Measurements from ENCODE around the gene PRDM1.

Gene PRDM1

GRCh38 chr6:106142876-106143431 is 56.8 kb downstream of the PRDM1 start:
- no peak for DNase-seq

- no peak for DNase-seq
These were observed 57.5 kb downstream of the PRDM1 start for GRCh38 chr6:106143665-106144064.

GRCh38 chr6:106145144-106145543 is 59.0 kb downstream of the PRDM1 start:
- no peak for DNase-seq

- DNase-seq: peak; percentile 56
These were observed 59.6 kb downstream of the PRDM1 start for GRCh38 chr6:106145741-106146227.

GRCh38 chr6:106146852-106147351 is 60.8 kb downstream of the PRDM1 start:
- DNase-seq: no peak

GRCh38 chr6:106147476-106147875 is 61.3 kb downstream of the PRDM1 start:
- no peak for DNase-seq

- peak; percentile 28 for DNase-seq
These were observed 63.4 kb downstream of the PRDM1 start for GRCh38 chr6:106149472-106150069.

GRCh38 chr6:106152476-106152875 is 66.3 kb downstream of the PRDM1 start:
- peak; percentile 17 for DNase-seq

GRCh38 chr6:106152952-106153351 is 66.8 kb downstream of the PRDM1 start:
- no peak for DNase-seq

GRCh38 chr6:106154326-106154725 is 68.2 kb downstream of the PRDM1 start:
- no peak for DNase-seq

- DNase-seq: no peak
These were observed 69.2 kb downstream of the PRDM1 start for GRCh38 chr6:106155219-106155830.

GRCh38 chr6:106156413-106156812 is 70.3 kb downstream of the PRDM1 start:
- DNase-seq: no peak

GRCh38 chr6:106156863-106157262 is 70.7 kb downstream of the PRDM1 start:
- DNase-seq: no peak

- no peak for DNase-seq
These were observed 72.7 kb downstream of the PRDM1 start for GRCh38 chr6:106158816-106159215.
